SK-N-SH treated with all-trans-retinoic acid at 6 μM for 48 hours (cell line): ENCODE measurements around the gene SULT2B1.
"Not testable (repeated sequence)": the region's sequence is repeated elsewhere in the genome, so short reads cannot be mapped to it uniquely, and the experiment has no call there.

ENCODE experiments used
- ATAC-seq: fragments of 200-7000 bp; cut with Tn5 transposase; 3 replicates; pipeline ENCODE4 v1.9.1; 2020; ENCODE audit warnings: mild to moderate bottlenecking, moderate library complexity
- ARNTL ChIP-seq: fragments of 450-650 bp; formaldehyde crosslinking; IDR thresholded peaks from 2 replicates; pipeline ENCODE4 v1.5.0; 2020; ENCODE audit warnings: low read depth, mild to moderate bottlenecking, moderate library complexity, borderline replicate concordance
- BACH2 ChIP-seq: fragments of 250-450 bp; sonication (Bioruptor Pico); IDR thresholded peaks from 2 replicates; pipeline ENCODE4 v1.9.0; 2021; ENCODE audit warnings: mild to moderate bottlenecking, borderline replicate concordance
- CSDC2 ChIP-seq: fragments of 250-450 bp; sonication (Bioruptor Pico); IDR thresholded peaks from 2 replicates; pipeline ENCODE4 v1.5.0; 2020; ENCODE audit warnings: mild to moderate bottlenecking, moderate library complexity
- ESRRG ChIP-seq: fragments of 250-450 bp; sonication (Bioruptor Pico); IDR thresholded peaks from 2 replicates; pipeline ENCODE4 v1.6.1; 2021; ENCODE audit warnings: mild to moderate bottlenecking
- ISL1 ChIP-seq: fragments of 250-450 bp; sonication (Bioruptor Pico); IDR thresholded peaks from 2 replicates; pipeline ENCODE4 v2.1.2; 2022; ENCODE audit warnings: mild to moderate bottlenecking, moderate library complexity
- OSR1 ChIP-seq: fragments of 250-450 bp; sonication (Bioruptor Pico); IDR thresholded peaks from 2 replicates; pipeline ENCODE4 v1.8.0; 2022; ENCODE audit warnings: moderate library complexity, mild to moderate bottlenecking, inconsistent platforms
- PPARA ChIP-seq: fragments of 250-450 bp; sonication (Bioruptor Pico); IDR thresholded peaks from 2 replicates; pipeline ENCODE4 v1.5.0; 2020; ENCODE audit warnings: mild to moderate bottlenecking, borderline replicate concordance
- RARB ChIP-seq: fragments of 250-450 bp; sonication (Bioruptor Pico); IDR thresholded peaks from 2 replicates; pipeline ENCODE4 v1.8.0; 2021; ENCODE audit warnings: mild to moderate bottlenecking, moderate library complexity
- TCF4 ChIP-seq: fragments of 250-450 bp; sonication (Bioruptor Pico); IDR thresholded peaks from 2 replicates; pipeline ENCODE4 v1.8.0; 2021; ENCODE audit warnings: mild to moderate bottlenecking, moderate library complexity, borderline replicate concordance
- TSHZ2 ChIP-seq: fragments of 250-450 bp; sonication (Bioruptor Pico); IDR thresholded peaks from 2 replicates; pipeline ENCODE4 v1.5.0; 2020; ENCODE audit warnings: mild to moderate bottlenecking, moderate library complexity
- ZC3H10 ChIP-seq: fragments of 250-450 bp; sonication (Bioruptor Pico); IDR thresholded peaks from 2 replicates; pipeline ENCODE4 v1.5.1; 2021; ENCODE audit warnings: mild to moderate bottlenecking, moderate library complexity
- ZFP3 ChIP-seq: fragments of 250-450 bp; sonication (Bioruptor Pico); IDR thresholded peaks from 2 replicates; pipeline ENCODE4 v1.5.0; 2020; ENCODE audit warnings: mild to moderate bottlenecking, moderate library complexity
- ZFP30 ChIP-seq: fragments of 450-650 bp; formaldehyde crosslinking; IDR thresholded peaks from 2 replicates; pipeline ENCODE4 v1.5.0; 2022; ENCODE audit warnings: mild to moderate bottlenecking, moderate library complexity
- ZNF565 ChIP-seq: fragments of 450-650 bp; formaldehyde crosslinking; conservative IDR thresholded peaks from 2 replicates; pipeline ENCODE4 v1.5.0; 2020; ENCODE audit warnings: low read depth, mild to moderate bottlenecking, moderate library complexity
- ZNF8 ChIP-seq: fragments of 450-650 bp; formaldehyde crosslinking; IDR thresholded peaks from 2 replicates; pipeline ENCODE4 v1.5.0; 2020; ENCODE audit warnings: mild to moderate bottlenecking, moderate library complexity
- TF ChIP-seq, protein P1 (sequence below): fragments of 250-450 bp; sonication (Bioruptor Pico); IDR thresholded peaks from 2 replicates; pipeline ENCODE4 v1.8.0; 2020; ENCODE audit warnings: mild to moderate bottlenecking, moderate library complexity, borderline replicate concordance
- TF ChIP-seq, protein P2 (sequence below): fragments of 250-450 bp; sonication (Bioruptor Pico); IDR thresholded peaks from 2 replicates; pipeline ENCODE4 v1.5.1; 2021; ENCODE audit warnings: mild to moderate bottlenecking, moderate library complexity
- TF ChIP-seq, protein P3 (sequence below): fragments of 250-450 bp; sonication (Bioruptor Pico); IDR thresholded peaks from 2 replicates; pipeline ENCODE4 v1.5.1; 2020; ENCODE audit warnings: low read depth, mild to moderate bottlenecking, moderate library complexity

SULT2B1 gene

GRCh38 chr19:48631225-48631624 is 79.3 kb downstream of the SULT2B1 start (continued):
- no peak for TF ChIP-seq ZC3H10 (CRISPR knock-in tag)
- TF ChIP-seq OSR1 (CRISPR knock-in tag) = no peak
- no peak for TF ChIP-seq TCF4

DNA sequence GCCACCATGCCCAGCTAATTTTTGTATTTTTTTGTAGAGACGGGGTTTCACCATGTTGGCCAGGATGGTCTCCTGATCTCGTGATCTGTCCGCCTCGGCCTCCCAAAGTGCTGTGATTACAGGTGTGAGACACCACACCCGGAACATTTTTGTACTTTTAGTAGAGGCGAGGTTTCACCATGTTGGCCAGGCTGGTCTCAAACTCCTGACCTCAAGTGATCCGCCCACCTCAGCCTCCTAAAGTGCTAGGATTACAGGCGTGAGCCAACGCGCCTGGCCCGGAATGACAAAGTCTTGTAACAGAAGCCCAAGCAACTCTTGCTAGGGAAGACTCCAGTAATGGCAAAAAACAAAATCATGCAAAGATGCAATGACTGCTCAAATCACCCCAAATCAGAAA is 80.3 kb downstream of the SULT2B1 start:
- ATAC-seq = not testable (repeated sequence)

DNA sequence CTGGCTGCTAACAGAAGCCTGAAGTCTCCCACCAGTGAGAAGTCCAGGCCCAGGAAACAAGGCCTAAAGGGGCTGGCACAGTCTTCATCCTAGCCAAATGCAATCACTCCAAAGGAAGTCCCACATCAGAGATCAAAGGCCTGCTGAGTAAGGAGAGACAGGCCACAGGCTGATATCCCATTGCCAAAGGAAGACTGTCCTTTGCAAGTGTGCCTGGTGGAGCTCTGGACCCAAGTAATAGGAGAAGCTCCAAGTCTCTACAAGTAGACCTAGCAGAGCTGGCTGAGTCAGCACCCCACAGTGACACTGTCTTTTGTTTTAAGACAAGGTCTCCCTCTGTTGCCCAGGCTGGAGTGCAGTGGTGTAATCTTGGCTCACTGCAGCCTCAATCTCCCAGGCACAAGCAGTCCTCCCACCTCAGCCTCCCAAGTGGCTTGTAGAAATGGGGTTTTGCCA is 80.7 kb downstream of the SULT2B1 start:
- no peak for TF ChIP-seq TSHZ2 (CRISPR knock-in tag)
- no peak for TF ChIP-seq PPARA (CRISPR knock-in tag)
- TF ChIP-seq ZNF8 (CRISPR knock-in tag) = no peak
- no peak for TF ChIP-seq ZNF565 (CRISPR knock-in tag)
- TF ChIP-seq ZC3H10 (CRISPR knock-in tag) = no peak
- TF ChIP-seq BACH2 (CRISPR knock-in tag) = no peak
- no peak for TF ChIP-seq CSDC2 (CRISPR knock-in tag)
- TF ChIP-seq, protein P1, sequence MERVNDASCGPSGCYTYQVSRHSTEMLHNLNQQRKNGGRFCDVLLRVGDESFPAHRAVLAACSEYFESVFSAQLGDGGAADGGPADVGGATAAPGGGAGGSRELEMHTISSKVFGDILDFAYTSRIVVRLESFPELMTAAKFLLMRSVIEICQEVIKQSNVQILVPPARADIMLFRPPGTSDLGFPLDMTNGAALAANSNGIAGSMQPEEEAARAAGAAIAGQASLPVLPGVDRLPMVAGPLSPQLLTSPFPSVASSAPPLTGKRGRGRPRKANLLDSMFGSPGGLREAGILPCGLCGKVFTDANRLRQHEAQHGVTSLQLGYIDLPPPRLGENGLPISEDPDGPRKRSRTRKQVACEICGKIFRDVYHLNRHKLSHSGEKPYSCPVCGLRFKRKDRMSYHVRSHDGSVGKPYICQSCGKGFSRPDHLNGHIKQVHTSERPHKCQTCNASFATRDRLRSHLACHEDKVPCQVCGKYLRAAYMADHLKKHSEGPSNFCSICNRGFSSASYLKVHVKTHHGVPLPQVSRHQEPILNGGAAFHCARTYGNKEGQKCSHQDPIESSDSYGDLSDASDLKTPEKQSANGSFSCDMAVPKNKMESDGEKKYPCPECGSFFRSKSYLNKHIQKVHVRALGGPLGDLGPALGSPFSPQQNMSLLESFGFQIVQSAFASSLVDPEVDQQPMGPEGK (CRISPR knock-in tag) = no peak
- no peak for TF ChIP-seq ISL1 (CRISPR knock-in tag)
- ATAC-seq = no peak

DNA sequence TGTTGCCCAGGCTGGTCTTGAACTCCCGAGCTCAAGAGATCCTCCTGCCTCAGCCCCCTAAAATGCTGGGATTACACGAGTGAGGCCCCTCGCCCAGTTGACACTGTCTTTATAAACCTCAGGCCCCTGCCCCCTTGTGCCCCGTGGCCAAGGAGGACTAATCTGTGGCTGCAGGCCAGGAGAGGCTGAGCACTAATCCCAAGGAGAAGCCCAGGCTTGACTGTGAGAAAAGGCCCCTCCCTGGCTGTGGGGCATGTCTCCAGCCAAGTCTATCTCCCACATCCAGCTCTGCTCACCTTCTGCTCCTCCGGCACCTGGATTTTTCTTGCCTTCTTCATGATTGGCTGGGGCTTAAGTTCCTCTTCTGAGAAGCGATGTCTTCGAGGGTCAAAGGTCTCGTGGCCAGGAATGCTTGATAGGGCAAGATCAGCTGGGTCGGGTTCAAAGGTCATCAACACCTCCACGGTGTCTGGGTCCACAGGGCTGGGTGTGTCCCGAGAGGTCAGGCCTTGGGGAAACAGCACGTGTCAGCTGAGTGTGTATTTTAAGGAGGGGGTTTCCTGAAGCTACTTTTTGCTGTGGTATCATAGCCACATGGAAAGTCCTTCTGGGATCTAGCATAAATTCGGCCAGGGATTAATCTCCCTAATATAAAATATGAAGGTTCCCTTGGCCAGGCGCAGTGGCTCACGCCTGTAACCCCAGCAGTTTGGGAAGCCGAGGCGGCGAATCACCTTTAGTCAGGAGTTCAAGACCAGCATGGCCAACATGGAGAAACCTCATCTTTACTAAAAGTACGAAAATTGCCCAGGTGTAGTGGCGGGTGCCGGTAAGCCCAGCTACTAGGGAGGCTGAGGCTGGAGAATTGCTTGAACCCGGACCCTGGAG is 81.4 kb downstream of the SULT2B1 start:
- ATAC-seq = no peak
- TF ChIP-seq ZFP3 (CRISPR knock-in tag) (no peak), ZFP30 (CRISPR knock-in tag) (no peak), CSDC2 (CRISPR knock-in tag) (no peak), ZNF8 (CRISPR knock-in tag) (no peak), PPARA (CRISPR knock-in tag) (no peak), ESRRG (CRISPR knock-in tag) (no peak), OSR1 (CRISPR knock-in tag) (no peak), ISL1 (CRISPR knock-in tag) (no peak), ARNTL (CRISPR knock-in tag) (no peak), BACH2 (CRISPR knock-in tag) (no peak), RARB (CRISPR knock-in tag) (no peak), TSHZ2 (CRISPR knock-in tag) (no peak)
- TF ChIP-seq, protein P2, sequence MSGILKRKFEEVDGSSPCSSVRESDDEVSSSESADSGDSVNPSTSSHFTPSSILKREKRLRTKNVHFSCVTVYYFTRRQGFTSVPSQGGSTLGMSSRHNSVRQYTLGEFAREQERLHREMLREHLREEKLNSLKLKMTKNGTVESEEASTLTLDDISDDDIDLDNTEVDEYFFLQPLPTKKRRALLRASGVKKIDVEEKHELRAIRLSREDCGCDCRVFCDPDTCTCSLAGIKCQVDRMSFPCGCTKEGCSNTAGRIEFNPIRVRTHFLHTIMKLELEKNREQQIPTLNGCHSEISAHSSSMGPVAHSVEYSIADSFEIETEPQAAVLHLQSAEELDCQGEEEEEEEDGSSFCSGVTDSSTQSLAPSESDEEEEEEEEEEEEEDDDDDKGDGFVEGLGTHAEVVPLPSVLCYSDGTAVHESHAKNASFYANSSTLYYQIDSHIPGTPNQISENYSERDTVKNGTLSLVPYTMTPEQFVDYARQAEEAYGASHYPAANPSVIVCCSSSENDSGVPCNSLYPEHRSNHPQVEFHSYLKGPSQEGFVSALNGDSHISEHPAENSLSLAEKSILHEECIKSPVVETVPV = no peak
- TF ChIP-seq, protein P3, sequence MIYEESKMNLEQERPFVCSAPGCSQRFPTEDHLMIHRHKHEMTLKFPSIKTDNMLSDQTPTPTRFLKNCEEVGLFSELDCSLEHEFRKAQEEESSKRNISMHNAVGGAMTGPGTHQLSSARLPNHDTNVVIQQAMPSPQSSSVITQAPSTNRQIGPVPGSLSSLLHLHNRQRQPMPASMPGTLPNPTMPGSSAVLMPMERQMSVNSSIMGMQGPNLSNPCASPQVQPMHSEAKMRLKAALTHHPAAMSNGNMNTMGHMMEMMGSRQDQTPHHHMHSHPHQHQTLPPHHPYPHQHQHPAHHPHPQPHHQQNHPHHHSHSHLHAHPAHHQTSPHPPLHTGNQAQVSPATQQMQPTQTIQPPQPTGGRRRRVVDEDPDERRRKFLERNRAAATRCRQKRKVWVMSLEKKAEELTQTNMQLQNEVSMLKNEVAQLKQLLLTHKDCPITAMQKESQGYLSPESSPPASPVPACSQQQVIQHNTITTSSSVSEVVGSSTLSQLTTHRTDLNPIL (CRISPR knock-in tag) = no peak
- TF ChIP-seq, protein P1 (CRISPR knock-in tag) = no peak
